ES-I3 (cell line): ENCODE data around the gene ALAD.
"Not testable (repeated sequence)": the region's sequence is repeated elsewhere in the genome, so short reads cannot be mapped to it uniquely, and the experiment has no call there.

Experiments used
- H3K36me3 ChIP-seq: 2 replicates; pipeline ENCODE4 v1.6.1; 2013; ENCODE audit warnings: mild to moderate bottlenecking, low read length, control low read depth, moderate library complexity; ENCODE audit not compliant: insufficient read depth
- H3K4me1 ChIP-seq: 2 replicates; pipeline ENCODE4 v1.6.1; 2013; ENCODE audit warnings: mild to moderate bottlenecking, control low read depth, low read length; ENCODE audit not compliant: insufficient read depth
- H3K9ac ChIP-seq: 2 replicates; pipeline ENCODE4 v1.6.1; 2013; ENCODE audit warnings: low read depth, mild to moderate bottlenecking, low read length, moderate library complexity
- H3K9me3 ChIP-seq: 2 replicates; pipeline ENCODE4 v1.6.1; 2013; ENCODE audit warnings: mild to moderate bottlenecking, low read length, moderate library complexity; ENCODE audit not compliant: control insufficient read depth, insufficient read depth

The ALAD gene

GRCh38 chr9:113373256-113373655, 27.8 kb downstream of the ALAD start:
- H3K36me3 ChIP-seq: peaks cover 2% of the 10 kb centered on the region; the same call in 1 of the 2 replicates
- peaks cover 4% of the 10 kb centered on the region; the same call in 1 of the 2 replicates for H3K4me1 ChIP-seq
- H3K9me3 ChIP-seq: no peaks in the 10 kb centered on the region
- H3K9ac ChIP-seq: no peak overlapping the region

- H3K9ac ChIP-seq: no peak overlapping the region
- no peaks in the 10 kb centered on the region for H3K9me3 ChIP-seq
- peaks cover 2% of the 10 kb centered on the region; the same call in 1 of the 2 replicates for H3K36me3 ChIP-seq
- peaks cover 4% of the 10 kb centered on the region; the same call in 1 of the 2 replicates for H3K4me1 ChIP-seq
Measured at GRCh38 chr9:113372059-113372458, 29.0 kb downstream of the ALAD start.

- Histone ChIP-seq H3K36me3 (peaks cover 2% of the 10 kb centered on the region; the same call in 1 of the 2 replicates), H3K4me1 (peaks cover 4% of the 10 kb centered on the region; the same call in 1 of the 2 replicates), H3K9me3 (no peaks in the 10 kb centered on the region), H3K9ac (no peak overlapping the region)
Measured at GRCh38 chr9:113370806-113371325, 30.2 kb downstream of the ALAD start.

- Histone ChIP-seq H3K9me3 (no peaks in the 10 kb centered on the region), H3K4me1 (peaks cover 4% of the 10 kb centered on the region; the same call in 1 of the 2 replicates), H3K9ac (no peak overlapping the region), H3K36me3 (no peaks in the 10 kb centered on the region)
Measured at GRCh38 chr9:113369855-113370140, 31.3 kb downstream of the ALAD start.

GRCh38 chr9:113368982-113369854, 31.9 kb downstream of the ALAD start:
- no peaks in the 10 kb centered on the region for H3K9me3 ChIP-seq
- H3K4me1 ChIP-seq: peaks cover 4% of the 10 kb centered on the region; the same call in 1 of the 2 replicates
- H3K9ac ChIP-seq: no peak overlapping the region
- H3K36me3 ChIP-seq: no peaks in the 10 kb centered on the region

- Histone ChIP-seq H3K9ac (no peak overlapping the region), H3K4me1 (peaks cover 4% of the 10 kb centered on the region; the same call in 1 of the 2 replicates), H3K36me3 (no peaks in the 10 kb centered on the region), H3K9me3 (no peaks in the 10 kb centered on the region)
Measured at GRCh38 chr9:113368348-113368981, 32.6 kb downstream of the ALAD start.

- not testable (repeated sequence) for H3K4me1 ChIP-seq, H3K36me3 ChIP-seq, H3K9me3 ChIP-seq, H3K9ac ChIP-seq
Measured at GRCh38 chr9:113365652-113366051, 35.4 kb downstream of the ALAD start.

- Histone ChIP-seq H3K9me3 (no peaks in the 10 kb centered on the region), H3K4me1 (no peaks in the 10 kb centered on the region), H3K36me3 (no peaks in the 10 kb centered on the region), H3K9ac (no peak overlapping the region)
Measured at GRCh38 chr9:113364951-113365350, 36.1 kb downstream of the ALAD start.

GRCh38 chr9:113363336-113363735, 37.7 kb downstream of the ALAD start:
- Histone ChIP-seq H3K9me3 (no peaks in the 10 kb centered on the region), H3K4me1 (no peaks in the 10 kb centered on the region), H3K36me3 (no peaks in the 10 kb centered on the region), H3K9ac (no peak overlapping the region)

- Histone ChIP-seq H3K9me3 (no peaks in the 10 kb centered on the region), H3K9ac (no peak overlapping the region), H3K4me1 (no peaks in the 10 kb centered on the region), H3K36me3 (no peaks in the 10 kb centered on the region)
Measured at GRCh38 chr9:113361304-113362018, 39.6 kb downstream of the ALAD start.

- no peaks in the 10 kb centered on the region for H3K4me1 ChIP-seq
- H3K36me3 ChIP-seq: no peaks in the 10 kb centered on the region
- H3K9me3 ChIP-seq: no peaks in the 10 kb centered on the region
- H3K9ac ChIP-seq: no peak overlapping the region
Measured at GRCh38 chr9:113360242-113360842, 40.7 kb downstream of the ALAD start.

GRCh38 chr9:113359385-113359784, 41.7 kb downstream of the ALAD start:
- Histone ChIP-seq H3K9me3 (no peaks in the 10 kb centered on the region), H3K4me1 (no peaks in the 10 kb centered on the region), H3K9ac (no peak overlapping the region), H3K36me3 (no peaks in the 10 kb centered on the region)

GRCh38 chr9:113356686-113357292, 44.3 kb downstream of the ALAD start:
- Histone ChIP-seq H3K9ac (no peak overlapping the region), H3K4me1 (no peaks in the 10 kb centered on the region), H3K36me3 (no peaks in the 10 kb centered on the region), H3K9me3 (no peaks in the 10 kb centered on the region)
